Measurements from ENCODE around the gene LGALS12. TPM values are rescaled to one million over a fixed set of nuclear protein-coding genes. Genes with fewer than 3 reads are reported as not detected.
A peak's percentile ranks its signal among the peaks of the same experiment; 100 is the strongest.

The LGALS12 gene
- total and polyA plus RNA-seq, 10 of the 15 experiments (the other 5 are each of a cell fraction or from before 2014, with no cell fraction given), result not detected

- Histone ChIP-seq H3K4me2 (ENCODE audit: control insufficient read depth, insufficient read depth) (peak overlapping the region; percentile 81), H3K9ac (ENCODE audit: control insufficient read depth, insufficient read depth, low read length) (no peak overlapping the region), H4K20me1 (ENCODE audit: control insufficient read depth, insufficient read depth) (no peaks in the 10 kb centered on the region), H3K27me3 (replicated peaks in 1 of 2; ENCODE audit: control insufficient read depth in 2 of 2, insufficient read depth in 2 of 2, low read length in 1 of 2) (no peaks in the 10 kb centered on the region), H3K27ac (ENCODE audit: control insufficient read depth, insufficient read depth) (no peak overlapping the region), H3K4me3 (no peak overlapping the region), H3K9me3 (replicated peaks; ENCODE audit: control insufficient read depth, insufficient read depth, low read length) (no peaks in the 10 kb centered on the region), H3K79me2 (ENCODE audit: control insufficient read depth, insufficient read depth, low read length) (no peaks in the 10 kb centered on the region), H2AFZ (ENCODE audit: control insufficient read depth, low read depth, low read length) (no peak overlapping the region), H3K4me1 (ENCODE audit: control insufficient read depth, insufficient read depth, low read length) (peaks cover 23% of the 10 kb centered on the region), H3K36me3 (ENCODE audit: control insufficient read depth in 2 of 2, insufficient read depth in 2 of 2, low read length in 1 of 2) (no peaks in the 10 kb centered on the region)
- intact Hi-C loops (cut with micrococcal nuclease; ENCODE audit: unreplicated experiment) (no loop called here), in situ Hi-C loops (cut with MboI) (no loop called here)
- SMC1A ChIA-PET (ENCODE audit: uncharacterized antibody, unreplicated experiment), result interaction anchor here (0.8 kb wide), 1 partner anchor 10 kb away, joined by 4 read pairs; the partner anchor contains the start of gene PLAAT2
- no peak for ATAC-seq
- no peak for DNase-seq (ENCODE audit: low read depth, low spot score)
- 100% methylated on average over 7 of the region's 7 CpGs for WGBS (ENCODE audit: insufficient coverage, insufficient replicate concordance, low lambda C conversion rate, missing lambda C conversion rate)
- TF ChIP-seq CBX5 (IDR thresholded peaks at IDR 0.05; ENCODE audit: low read depth), result no peak
- no peak for TF ChIP-seq TAF1 (IDR thresholded peaks at IDR 0.05; ENCODE audit: borderline replicate concordance, low read depth, low read length)
- POLR2A ChIA-PET, result interaction anchor here (0.6 kb wide), 1 partner anchor 24 kb away, joined by 3 read pairs; no protein-coding TSS in a partner anchor
- no TSS peak for BruUV-seq (replicated peaks)
- RAD21 ChIA-PET (ENCODE audit: unreplicated experiment), result no interaction called here
- CTCF ChIA-PET, result no interaction called here
- no peak for FAIRE-seq
Measured at GRCh38 chr11:63552921-63553320, 47.0 kb downstream of the LGALS12 start.

- H3K79me2 ChIP-seq (ENCODE audit: control insufficient read depth, insufficient read depth, low read length), result no peaks in the 10 kb centered on the region
- no TSS peak for BruUV-seq (replicated peaks)
- 8% methylated on average over 8 of the region's 8 CpGs for WGBS (ENCODE audit: insufficient coverage, insufficient replicate concordance, low lambda C conversion rate, missing lambda C conversion rate)
- TF ChIP-seq RUNX3 (IDR thresholded peaks at IDR 0.05; ENCODE audit: low read length), result peak; percentile 91
- 0 out of 3 replicates have a peak, but pooled peaks have one; percentile 18 for TF ChIP-seq POU2F2 (IDR thresholded peaks at IDR 0.05; ENCODE audit: borderline replicate concordance, low read depth, low read length)
- peak in 1 of 2 experiments; percentile 59; a peak in 1 of 4 replicates for TF ChIP-seq ETV6 (conservative IDR thresholded peaks at IDR 0.05 in 1 of 2, IDR thresholded peaks at IDR 0.05 in 1 of 2; ENCODE audit: borderline replicate concordance in 1 of 2, low read depth in 1 of 2)
- TF ChIP-seq CBFB (IDR thresholded peaks at IDR 0.05; ENCODE audit: low read depth), result 0 out of 2 replicates have a peak, but pooled peaks have one; percentile 15
- TF ChIP-seq TBL1XR1 (IDR thresholded peaks at IDR 0.05; ENCODE audit: low read depth, low read length), result no peak
- peak; percentile 43; the same call in 1 of the 2 replicates for TF ChIP-seq ZNF24 (IDR thresholded peaks at IDR 0.05)
- TF ChIP-seq GABPA (IDR thresholded peaks at IDR 0.05; ENCODE audit: low read depth), result peak; percentile 52; the same call in 1 of the 2 replicates
- TF ChIP-seq MEF2B (IDR thresholded peaks at IDR 0.05; ENCODE audit: partially characterized antibody, poor library complexity, severe bottlenecking), result no peak
- TF ChIP-seq POLR2A (IDR thresholded peaks at IDR 0.05; ENCODE audit: low read depth, low read length), result peak; percentile 79
- FAIRE-seq, result peak; percentile 94
- intact Hi-C loops (cut with micrococcal nuclease; ENCODE audit: unreplicated experiment), result no loop called here
- SMC1A ChIA-PET (ENCODE audit: uncharacterized antibody, unreplicated experiment), result interaction anchor here (0.8 kb wide), 1 partner anchor 9 kb away, joined by 4 read pairs; the partner anchor contains the start of gene PLAAT2
- peak overlapping the region; percentile 60 for H3K9ac ChIP-seq (ENCODE audit: control insufficient read depth, insufficient read depth, low read length)
- in situ Hi-C loops (cut with MboI), result no loop called here
- H3K36me3 ChIP-seq (ENCODE audit: control insufficient read depth in 2 of 2, insufficient read depth in 2 of 2, low read length in 1 of 2), result no peaks in the 10 kb centered on the region
- DNase-seq (ENCODE audit: low read depth, low spot score), result no peak
- H3K4me3 ChIP-seq, result no peak overlapping the region; the same call in 1 of the 2 replicates
- RAD21 ChIA-PET (ENCODE audit: unreplicated experiment), result no interaction called here
- H3K4me2 ChIP-seq (ENCODE audit: control insufficient read depth, insufficient read depth), result peak overlapping the region; percentile 81
- no peaks in the 10 kb centered on the region for H3K27me3 ChIP-seq (replicated peaks in 1 of 2; ENCODE audit: control insufficient read depth in 2 of 2, insufficient read depth in 2 of 2, low read length in 1 of 2)
- ATAC-seq, result peak; percentile 92
- H4K20me1 ChIP-seq (ENCODE audit: control insufficient read depth, insufficient read depth), result no peaks in the 10 kb centered on the region
- peaks cover 23% of the 10 kb centered on the region for H3K4me1 ChIP-seq (ENCODE audit: control insufficient read depth, insufficient read depth, low read length)
- H3K27ac ChIP-seq (ENCODE audit: control insufficient read depth, insufficient read depth), result peak overlapping the region; percentile 70
- CTCF ChIA-PET, result no interaction called here
- H2AFZ ChIP-seq (ENCODE audit: control insufficient read depth, low read depth, low read length), result peak overlapping the region; percentile 80
- H3K9me3 ChIP-seq (replicated peaks; ENCODE audit: control insufficient read depth, insufficient read depth, low read length), result no peaks in the 10 kb centered on the region
- POLR2A ChIA-PET, result interaction anchor here (0.6 to 1.1 kb wide), 2 partner anchors 10 to 332 kb away, joined by 3 to 4 read pairs; no protein-coding TSS in a partner anchor
Measured at GRCh38 chr11:63553759-63554158, 47.9 kb downstream of the LGALS12 start.

Data from GM12878 (cell line).